Glomerular endothelial cell (primary cell): Measurements from ENCODE around the gene DXO. TPM values are rescaled to one million over a fixed set of nuclear protein-coding genes. Genes with fewer than 3 reads are reported as not detected.
"Not testable (repeated sequence)": the region's sequence is repeated elsewhere in the genome, so short reads cannot be mapped to it uniquely, and the experiment has no call there.

Experiments
- DNase-seq: peaks from one replicate; pipeline ENCODE4 v3.0.0-alpha.2; 2011; ENCODE audit warnings: low read depth, low spot score; ENCODE audit errors: extremely low read depth
- total RNA-seq: library from RNA; depleted of rRNA; stranded (reverse); fragments of >200 nt; gene quantifications from 2 replicates; pipeline ENCODE4 v1.2.3, GENCODE V29; 2015

The DXO gene
- 16.6 and 17.3 TPM in 2 replicates for total RNA-seq

DNA sequence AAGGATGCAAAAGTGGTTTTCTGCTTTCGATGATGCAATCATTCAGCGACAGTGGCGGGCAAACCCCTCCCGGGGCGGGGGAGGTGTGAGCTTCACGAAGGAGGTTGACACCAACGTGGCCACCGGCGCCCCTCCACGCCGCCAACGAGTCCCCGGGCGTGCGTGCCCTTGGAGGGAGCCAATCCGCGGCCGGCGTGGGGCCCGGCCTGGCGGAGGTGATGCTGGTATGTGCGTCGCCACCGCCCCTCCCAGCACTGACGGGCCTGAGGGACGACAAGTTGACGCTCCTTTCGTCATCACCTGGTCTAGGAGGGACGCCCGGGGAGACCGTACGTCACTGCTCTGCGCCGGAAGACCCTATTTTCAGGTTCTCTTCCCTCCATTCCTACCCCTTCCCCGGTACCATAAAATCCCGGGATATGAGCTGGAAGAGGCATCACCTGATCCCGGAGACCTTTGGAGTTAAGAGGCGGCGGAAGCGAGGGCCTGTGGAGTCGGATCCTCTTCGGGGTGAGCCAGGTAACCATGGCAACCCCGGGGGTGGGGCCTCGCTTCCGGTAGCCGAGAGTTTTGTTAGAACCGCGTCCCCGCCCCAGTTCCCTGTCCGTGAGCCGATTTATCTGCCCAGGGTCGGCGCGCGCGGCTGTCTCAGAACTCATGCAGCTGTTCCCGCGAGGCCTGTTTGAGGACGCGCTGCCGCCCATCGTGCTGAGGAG, at the start of gene DXO:
Gene DXO (minus strand): TSS at position 146 of the 716 bp plus-strand sequence. CDS start 463 bp downstream, outside the sequence.
- peak; percentile 88 for DNase-seq

DNA sequence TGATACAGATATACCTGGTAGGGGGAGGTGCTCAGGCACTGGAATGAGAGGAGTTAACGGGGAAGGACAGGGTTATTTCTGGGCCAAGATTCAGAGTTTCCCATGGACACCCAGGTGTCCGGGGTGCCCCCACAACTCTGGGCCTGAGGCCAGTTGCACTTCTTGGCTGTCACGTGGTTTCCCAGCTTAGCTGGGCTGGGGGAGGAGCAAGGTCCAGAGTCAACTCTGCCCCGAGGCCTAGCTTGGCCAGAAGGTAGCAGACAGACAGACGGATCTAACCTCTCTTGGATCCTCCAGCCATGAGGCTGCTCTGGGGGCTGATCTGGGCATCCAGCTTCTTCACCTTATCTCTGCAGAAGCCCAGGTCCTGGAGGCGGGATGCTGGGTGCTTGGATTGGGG, 42.6 kb upstream of the DXO start, which contains the start of gene C4B:
Gene C4B (plus strand): TSS at position 249 of the 400 bp plus-strand sequence. CDS start 51 bp downstream, at position 300.
- not testable (repeated sequence) for DNase-seq

DNA sequence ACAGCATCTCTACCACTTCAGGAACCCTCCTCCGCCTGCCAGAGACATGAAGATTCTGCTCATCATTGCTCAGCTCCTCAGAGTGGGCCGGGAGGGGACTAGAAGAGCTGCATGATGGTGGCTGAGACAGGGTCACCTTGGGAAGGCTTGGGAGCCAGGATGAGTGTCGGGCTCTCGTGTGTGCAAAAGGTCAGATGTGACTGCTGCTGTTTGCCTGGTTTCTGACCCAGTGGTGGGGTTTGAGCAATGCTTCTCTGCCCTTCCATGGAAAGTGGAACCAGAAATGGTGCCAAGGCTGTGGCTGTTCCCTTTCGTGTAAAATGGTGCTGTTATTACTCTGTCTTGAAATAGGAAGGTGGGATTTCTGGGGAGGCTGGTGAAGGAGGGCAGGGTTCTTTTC, 41.8 kb upstream of the DXO start:
- not testable (repeated sequence) for DNase-seq

DNA sequence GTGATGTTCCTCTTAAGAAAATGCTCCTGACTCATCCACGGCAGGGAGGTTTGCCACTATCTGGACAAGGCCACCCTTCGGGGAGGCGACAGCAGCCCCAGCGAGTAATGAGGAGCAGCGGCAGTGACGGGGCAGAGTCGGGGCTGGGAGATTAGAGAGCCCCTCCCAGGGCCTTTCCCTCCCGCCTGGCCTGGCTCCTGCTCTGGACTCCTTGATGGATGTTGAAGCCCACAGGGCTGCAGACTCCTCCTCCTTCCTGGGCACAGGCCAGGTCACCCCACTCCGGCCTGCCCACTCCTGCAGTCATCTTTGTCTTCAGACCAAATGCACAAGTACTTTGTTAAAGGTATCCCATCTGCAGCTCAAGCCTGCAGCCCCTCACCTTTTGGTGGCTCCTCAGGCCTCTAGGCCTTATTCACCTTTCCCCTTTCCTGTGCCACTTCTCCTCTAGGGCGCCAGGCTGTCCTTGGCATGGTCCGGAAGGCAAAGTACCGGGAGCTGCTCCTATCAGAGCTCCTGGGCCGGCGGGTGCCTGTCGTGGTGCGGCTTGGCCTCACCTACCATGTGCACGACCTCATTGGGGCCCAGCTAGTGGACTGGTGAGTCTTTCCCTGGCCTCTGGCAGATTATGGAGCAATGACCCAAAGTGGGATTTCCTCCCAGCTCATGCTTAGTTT, 41.1 kb upstream of the DXO start:
- not testable (repeated sequence) for DNase-seq

DNA sequence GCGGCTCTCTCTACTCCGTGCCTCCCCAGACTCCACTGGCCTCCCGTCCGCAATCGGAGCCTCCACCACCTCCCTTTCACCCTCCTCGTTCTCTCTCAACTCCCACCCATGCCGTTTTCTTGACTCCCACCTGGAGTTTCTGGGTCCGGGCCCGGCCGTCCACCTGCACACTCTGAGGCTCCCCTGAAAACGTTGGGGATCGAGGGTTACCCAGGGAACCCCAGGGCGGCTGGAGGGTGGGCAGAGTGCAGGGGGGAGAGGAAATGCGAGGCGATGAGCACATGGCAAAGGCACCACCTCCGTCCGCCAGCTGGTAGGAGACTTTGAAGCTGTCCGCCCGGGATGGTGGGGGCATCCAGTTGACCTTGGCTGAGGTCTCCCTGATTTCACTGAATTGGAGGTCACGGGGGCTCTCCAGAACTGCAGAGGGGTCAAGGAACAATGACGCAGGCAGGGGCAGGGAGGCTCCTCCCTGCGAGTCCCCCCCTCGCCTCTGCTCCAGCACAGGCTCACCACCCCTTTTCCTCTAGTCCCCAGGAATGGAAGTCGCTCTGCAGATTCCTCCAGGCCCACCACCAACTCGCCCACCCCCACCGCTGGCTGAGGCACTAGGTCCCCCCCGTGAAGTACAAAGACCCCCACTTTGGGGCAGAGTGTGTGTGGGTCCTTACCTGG, 39.1 kb upstream of the DXO start:
- DNase-seq, result not testable (repeated sequence)

DNA sequence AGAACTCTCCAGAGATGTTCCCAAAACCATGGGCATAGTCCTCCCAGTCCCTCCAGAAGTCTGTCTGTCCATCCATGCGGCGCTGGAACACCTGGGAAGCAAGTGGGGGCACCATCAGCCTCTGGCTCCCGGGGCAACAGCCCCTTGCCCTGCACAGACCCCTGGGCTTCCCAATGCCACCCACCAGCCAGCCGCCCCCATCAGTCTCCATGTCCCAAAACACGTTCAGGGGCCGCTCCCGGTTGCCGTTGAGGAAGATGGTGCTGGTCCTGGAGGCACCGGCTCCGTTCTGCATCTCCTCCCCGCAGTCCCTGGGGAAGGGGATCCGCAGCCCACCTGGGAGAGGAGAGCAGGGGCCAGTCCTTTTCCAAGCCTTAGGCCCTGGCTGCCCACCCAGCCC, 37.6 kb upstream of the DXO start:
- not testable (repeated sequence) for DNase-seq

DNA sequence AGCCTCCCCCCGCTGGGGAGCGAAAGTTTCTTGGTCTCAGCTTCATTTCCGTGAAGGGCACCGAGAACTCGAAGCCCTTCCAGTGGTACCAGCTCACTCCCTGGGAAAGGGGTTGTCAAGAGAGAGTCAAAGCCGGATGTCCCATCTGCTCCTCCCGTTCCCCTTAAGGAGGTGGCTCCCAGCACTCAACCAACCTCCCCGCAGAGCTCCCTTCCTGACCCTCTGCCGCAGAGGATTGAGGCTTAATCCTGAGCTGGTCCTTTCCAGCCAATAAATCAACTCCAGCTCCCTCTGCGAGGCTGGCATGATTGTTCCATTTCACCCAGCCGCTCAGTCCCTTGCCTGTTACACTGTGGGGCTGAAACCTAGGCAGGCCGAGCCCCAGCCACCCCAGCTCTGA, 36.7 kb upstream of the DXO start:
- DNase-seq, result not testable (repeated sequence)

DNA sequence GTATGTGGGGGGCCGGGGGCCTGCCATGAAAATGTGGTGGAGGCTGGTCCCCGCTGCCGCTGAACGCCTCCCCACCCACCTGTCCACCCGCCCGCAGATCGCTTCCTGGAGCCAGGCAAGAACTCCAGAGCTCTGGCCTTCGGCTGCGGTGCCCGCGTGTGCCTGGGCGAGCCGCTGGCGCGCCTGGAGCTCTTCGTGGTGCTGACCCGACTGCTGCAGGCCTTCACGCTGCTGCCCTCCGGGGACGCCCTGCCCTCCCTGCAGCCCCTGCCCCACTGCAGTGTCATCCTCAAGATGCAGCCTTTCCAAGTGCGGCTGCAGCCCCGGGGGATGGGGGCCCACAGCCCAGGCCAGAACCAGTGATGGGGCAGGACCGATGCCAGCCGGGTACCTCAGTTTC, 36.1 kb upstream of the DXO start:
- DNase-seq, result not testable (repeated sequence)

DNA sequence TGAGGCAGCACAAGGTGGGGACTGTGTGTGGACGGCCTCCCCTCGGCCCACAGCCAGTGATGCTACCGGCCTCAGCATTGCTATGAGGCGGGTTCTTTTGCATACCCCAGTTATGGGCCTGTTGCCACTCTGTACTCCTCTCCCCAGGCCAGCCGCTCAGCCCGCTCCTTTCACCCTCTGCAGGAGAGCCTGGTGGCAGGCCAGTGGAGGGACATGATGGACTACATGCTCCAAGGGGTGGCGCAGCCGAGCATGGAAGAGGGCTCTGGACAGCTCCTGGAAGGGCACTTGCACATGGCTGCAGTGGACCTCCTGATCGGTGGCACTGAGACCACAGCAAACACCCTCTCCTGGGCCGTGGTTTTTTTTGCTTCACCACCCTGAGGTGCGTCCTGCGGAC, 35.1 kb upstream of the DXO start:
- not testable (repeated sequence) for DNase-seq

DNA sequence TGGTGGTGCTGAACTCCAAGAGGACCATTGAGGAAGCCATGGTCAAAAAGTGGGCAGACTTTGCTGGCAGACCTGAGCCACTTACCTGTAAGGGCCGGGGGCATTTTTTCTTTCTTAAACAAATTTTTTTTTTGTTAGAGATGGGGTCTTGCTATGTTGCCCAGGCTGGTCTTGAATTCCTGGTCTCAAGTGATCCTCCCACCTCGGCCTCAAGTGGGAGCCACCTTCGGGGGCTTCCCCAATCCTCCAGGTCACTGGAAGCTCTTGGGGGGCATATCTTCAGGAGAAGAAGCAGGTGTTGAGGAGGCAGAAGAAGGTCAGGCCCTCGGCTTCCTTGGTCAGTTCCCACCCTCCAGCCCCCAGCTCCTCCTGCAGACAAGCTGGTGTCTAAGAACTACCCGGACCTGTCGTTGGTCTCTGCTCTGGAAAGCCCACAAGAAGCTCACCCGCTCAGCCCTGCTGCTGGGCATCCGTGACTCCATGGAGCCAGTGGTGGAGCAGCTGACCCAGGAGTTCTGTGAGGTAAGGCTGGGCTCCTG, 34.1 kb upstream of the DXO start:
- not testable (repeated sequence) for DNase-seq

DNA sequence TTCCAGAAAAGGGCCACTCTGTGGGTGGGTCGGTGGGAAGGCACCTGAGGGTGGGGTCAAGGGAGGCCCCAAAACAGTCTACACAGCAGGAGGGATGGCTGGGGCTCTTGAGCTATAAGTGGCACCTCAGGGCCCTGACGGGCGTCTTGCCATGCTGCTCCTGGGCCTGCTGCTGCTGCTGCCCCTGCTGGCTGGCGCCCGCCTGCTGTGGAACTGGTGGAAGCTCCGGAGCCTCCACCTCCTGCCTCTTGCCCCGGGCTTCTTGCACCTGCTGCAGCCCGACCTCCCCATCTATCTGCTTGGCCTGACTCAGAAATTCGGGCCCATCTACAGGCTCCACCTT, 33.6 kb upstream of the DXO start:
- not testable (repeated sequence) for DNase-seq

DNA sequence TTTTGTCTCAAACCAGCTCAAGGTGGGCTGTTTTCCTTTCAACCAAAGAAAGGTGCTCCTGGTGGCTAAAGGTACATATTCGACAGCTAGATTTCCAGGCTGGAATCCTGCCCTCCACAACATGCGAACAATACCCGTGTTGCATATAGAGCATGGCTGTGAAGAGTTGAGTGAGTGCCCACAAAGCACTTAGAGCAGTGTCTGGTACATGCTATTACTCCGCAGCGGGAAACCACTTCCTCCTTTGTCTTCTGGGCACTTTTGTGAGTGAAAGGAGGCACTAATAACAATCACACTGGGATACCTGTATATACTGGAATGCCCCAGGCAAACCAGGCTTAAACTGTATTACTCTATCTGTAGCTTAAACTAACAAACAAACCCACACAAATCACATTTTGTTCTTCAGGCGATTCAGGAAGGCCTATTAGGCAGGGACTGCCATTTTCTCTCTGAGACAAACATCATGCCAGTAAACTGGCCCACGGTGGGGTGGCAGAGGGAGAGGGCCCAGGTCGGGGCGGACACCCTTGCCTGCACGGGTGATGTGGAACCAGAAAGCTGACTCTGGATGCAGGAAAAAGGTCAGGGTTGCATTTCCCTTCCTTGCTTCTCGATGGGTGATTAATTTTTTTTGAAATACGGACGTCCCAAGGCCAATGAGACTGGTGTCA, 33.1 kb upstream of the DXO start:
- not testable (repeated sequence) for DNase-seq

DNA sequence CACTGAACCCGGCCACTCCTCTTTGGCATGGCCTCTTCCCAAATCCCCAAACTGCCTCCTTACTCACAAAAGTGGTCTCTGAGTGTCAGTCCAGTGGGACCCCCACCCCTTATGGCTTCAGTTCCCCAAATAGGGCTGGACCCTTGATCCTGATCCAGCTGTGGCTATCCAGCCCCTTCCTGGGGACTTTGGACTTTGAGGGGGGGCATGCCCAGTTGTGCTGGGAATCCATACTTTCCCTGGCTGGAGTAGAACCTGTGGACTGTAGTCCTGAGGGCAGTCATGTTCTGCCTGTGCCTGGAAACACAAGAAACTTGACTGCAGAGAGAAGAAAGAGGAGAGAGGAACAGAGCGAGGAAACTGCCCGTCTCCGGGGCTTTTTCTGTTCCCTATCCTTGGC, 32.5 kb upstream of the DXO start:
- DNase-seq, result not testable (repeated sequence)

DNA sequence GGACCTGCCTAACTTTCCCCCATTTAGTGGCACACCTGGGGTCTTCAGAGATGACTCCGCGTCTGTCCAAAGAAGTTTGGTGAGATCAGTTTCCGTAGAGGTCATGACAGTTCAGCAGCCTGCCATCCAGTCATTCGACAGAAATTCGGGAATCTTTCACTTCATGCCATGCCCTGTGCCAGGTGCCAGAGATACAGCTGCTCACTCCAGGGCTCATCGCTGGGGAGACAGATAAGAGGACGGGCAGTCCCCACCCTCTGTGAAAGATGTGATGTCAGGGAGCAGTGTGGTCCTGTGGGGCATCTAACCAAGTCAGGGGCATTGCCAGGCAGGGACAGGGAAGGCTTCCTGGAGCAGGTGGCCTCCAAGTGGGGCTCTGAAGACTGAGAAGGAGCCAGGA, 31.4 kb upstream of the DXO start:
- DNase-seq, result not testable (repeated sequence)

DNA sequence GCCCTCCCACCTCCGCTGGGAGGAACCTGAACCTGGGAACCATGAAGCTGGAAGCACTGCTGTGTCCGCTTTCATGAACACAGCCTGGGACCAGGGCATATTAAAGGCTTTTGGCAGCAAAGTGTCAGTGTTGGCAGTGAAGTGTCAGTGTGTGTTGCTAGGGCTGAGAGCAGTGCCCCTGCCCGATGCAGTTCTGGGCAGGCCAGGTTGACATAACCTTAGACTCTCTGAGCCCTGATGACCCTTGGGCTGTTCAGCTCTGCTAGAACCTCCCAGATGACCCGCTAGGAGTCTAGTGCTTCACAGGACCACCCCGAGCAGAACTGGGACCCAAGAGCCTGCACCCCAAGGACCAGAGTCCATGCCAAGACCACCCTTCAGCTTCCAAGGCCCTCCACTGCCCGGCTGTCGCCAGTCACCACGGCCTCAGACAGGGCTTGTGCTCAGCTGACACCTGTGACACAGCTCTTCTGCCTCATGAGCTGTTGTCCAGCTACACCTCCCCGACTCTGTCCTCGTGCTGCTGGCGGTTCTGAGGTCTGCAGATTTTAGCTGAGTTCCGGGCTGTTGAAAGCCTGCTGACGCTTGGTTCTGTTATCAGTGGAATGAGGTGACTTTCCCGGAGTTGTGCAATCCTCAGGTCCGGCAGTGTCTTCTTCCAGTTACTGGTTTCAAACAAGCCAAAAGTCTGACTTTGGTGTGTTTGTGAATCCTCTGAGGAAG, 30.8 kb upstream of the DXO start:
- not testable (repeated sequence) for DNase-seq

DNA sequence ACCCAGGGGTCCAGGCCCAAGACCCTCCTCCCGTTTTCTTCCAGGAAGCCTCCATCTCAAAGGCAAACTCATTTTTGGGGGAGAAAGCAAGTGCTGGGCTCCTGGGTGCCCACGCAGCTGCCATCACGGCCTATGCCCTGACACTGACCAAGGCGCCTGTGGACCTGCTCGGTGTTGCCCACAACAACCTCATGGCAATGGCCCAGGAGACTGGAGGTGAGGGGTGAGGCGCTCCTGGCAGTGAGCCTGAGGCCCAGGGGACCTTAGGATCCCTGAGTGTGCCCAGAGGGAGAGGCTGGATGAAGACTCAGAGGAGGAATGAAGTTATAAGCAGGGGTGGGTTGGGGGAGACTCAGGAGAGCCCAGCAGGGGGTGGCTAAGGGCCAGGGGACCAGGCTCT, 24.4 kb upstream of the DXO start:
- not testable (repeated sequence) for DNase-seq

DNA sequence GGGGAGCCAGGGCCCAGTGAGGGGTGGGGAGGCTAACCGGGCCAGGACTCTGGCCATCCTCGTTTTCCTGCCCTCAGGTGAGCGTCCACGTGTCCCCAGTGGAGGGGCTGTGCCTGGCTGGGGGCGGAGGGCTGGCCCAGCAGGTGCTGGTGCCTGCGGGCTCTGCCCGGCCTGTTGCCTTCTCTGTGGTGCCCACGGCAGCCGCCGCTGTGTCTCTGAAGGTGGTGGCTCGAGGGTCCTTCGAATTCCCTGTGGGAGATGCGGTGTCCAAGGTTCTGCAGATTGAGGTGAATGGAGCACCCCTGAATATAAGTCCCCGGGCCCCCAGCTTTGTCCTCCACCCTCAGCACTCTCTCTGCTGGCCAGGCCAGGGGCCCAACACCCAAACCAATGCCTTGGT, 22.5 kb upstream of the DXO start:
- not testable (repeated sequence) for DNase-seq

DNA sequence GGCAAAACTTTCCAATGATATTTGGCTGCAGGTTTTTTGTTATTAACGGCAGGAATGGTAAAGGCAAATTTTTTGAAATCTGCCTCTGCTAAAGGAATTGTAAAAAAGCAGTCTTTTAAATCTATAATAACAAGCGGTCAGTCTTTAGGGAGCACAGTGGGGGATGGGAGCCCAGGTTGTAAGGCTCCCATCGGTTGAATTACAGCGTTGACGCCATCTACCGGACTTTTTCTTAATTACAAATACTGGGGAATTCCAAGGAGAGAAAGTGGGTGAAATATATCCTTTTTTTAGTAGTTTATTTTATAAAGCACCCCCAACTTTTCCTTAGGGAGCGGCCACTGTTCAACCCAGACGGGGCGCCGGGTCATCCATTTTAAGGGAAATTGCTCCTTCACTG, 17.4 kb upstream of the DXO start:
- not testable (repeated sequence) for DNase-seq

DNA sequence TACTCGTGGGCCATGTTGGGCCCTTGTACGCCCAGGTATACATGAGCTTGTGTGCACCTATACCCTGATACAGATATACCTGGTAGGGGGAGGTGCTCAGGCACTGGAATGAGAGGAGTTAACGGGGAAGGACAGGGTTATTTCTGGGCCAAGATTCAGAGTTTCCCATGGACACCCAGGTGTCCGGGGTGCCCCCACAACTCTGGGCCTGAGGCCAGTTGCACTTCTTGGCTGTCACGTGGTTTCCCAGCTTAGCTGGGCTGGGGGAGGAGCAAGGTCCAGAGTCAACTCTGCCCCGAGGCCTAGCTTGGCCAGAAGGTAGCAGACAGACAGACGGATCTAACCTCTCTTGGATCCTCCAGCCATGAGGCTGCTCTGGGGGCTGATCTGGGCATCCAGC, 9.8 kb upstream of the DXO start, which contains the start of gene C4A:
Gene C4A (plus strand): TSS at position 314 of the 400 bp plus-strand sequence. CDS start 51 bp downstream, at position 365.
- not testable (repeated sequence) for DNase-seq

DNA sequence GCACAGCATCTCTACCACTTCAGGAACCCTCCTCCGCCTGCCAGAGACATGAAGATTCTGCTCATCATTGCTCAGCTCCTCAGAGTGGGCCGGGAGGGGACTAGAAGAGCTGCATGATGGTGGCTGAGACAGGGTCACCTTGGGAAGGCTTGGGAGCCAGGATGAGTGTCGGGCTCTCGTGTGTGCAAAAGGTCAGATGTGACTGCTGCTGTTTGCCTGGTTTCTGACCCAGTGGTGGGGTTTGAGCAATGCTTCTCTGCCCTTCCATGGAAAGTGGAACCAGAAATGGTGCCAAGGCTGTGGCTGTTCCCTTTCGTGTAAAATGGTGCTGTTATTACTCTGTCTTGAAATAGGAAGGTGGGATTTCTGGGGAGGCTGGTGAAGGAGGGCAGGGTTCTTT, 9.1 kb upstream of the DXO start:
- DNase-seq, result not testable (repeated sequence)
